ENCODE results near the gene B9D1.

The B9D1 gene

DNA sequence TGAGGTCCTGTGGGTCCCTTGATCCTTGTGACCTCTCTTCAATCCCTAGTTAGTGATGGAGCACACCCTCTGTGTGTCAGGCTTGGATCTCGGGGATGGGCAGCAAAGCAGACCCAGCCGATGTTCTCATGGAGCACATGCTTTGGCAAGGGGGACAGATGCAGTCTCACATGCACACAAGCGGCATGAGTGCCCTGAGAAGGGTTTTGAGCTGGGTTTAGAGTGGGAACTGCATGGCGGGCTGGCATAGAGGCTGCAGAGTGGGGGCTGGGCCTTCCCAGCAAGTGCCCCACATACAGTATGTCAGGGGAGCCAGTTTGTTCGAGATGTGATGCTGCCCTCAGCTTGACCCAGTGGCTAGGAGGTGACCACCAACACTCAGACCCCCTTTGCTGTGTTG, 41.6 kb downstream of the B9D1 start:
- H3K27ac Mint-ChIP-seq (ENCODE audit: low read depth), result no peak overlapping the region
- no peaks in the 10 kb centered on the region for H3K4me1 Mint-ChIP-seq
- H3K27me3 Mint-ChIP-seq, result no peaks in the 10 kb centered on the region
- H3K9me3 Mint-ChIP-seq, result no peaks in the 10 kb centered on the region
- H3K4me3 Mint-ChIP-seq, result no peak overlapping the region
- no peak for ATAC-seq (replicated peaks; ENCODE audit: extremely low read depth, poor library complexity, severe bottlenecking)
- DNase-seq (ENCODE audit: low spot score in 2 of 2), result no peak
- no peaks in the 10 kb centered on the region for H3K36me3 Mint-ChIP-seq (ENCODE audit: insufficient read depth)

DNA sequence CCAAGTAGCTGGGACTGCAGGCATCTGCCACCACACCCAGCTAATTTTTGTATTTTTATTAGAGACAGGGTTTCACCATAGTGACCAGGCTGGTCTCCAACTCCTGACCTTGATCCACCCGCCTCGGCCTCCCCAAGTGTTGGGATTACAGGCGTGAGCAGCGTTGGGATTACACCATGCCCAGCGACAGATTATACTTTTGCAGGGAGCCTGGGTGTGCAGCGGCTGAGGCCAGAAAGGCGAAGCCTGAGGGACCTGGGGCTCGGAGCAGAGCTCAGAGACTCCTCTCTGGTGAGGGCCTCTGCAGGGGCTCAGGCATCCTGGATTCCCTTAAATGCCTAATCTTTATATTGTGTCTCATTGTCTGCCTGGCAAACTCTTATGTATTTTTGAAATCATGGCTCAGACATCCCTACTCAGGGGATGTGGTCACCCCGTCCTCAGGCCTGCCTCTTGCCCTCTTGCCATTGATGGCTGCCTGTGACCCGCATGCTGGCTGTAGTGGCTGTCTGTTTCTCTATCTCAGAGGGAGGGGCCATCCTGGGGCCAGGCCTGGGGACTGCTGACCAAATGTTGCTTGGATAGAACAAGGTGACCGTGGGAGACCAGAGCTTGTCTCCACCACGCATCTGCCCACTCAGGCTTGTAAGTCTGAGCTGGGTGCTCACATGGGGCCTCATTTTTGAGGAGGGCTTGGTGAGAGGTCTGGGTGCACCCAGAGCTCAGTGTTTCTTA, 42.6 kb downstream of the B9D1 start:
- DNase-seq (ENCODE audit: low spot score in 2 of 2), result no peak

DNA sequence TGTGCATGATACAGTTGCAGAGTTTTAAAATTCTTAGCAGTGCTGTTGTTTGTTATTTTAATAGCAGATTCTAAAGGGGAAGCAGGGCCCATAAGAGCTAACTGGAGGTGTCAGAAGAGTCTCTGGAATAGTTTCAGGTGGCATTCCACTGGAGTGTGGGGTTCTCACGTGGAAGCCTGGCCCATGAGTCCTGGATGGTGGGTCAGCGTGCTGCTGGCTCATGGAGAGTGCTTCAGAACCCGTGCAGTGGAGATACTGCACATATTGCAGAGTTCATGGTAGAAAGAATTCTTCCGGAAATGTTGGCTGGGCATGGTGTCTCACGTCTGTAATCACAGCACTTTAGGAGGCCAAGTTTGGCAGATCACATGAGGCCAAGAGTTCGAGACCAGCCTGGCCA, 43.9 kb downstream of the B9D1 start:
- ATAC-seq (replicated peaks; ENCODE audit: extremely low read depth, poor library complexity, severe bottlenecking) (no peak), DNase-seq (ENCODE audit: low spot score in 2 of 2) (no peak)
- no peaks in the 10 kb centered on the region for H3K27me3 Mint-ChIP-seq
- no peak overlapping the region for H3K4me3 Mint-ChIP-seq
- H3K4me1 Mint-ChIP-seq, result no peaks in the 10 kb centered on the region
- H3K27ac Mint-ChIP-seq (ENCODE audit: low read depth), result no peak overlapping the region
- H3K9me3 Mint-ChIP-seq, result no peaks in the 10 kb centered on the region
- H3K36me3 Mint-ChIP-seq (ENCODE audit: insufficient read depth), result no peaks in the 10 kb centered on the region

More for the DNA sequence above, 42.6 kb downstream of the B9D1 start:
- no peaks in the 10 kb centered on the region for H3K36me3 Mint-ChIP-seq (ENCODE audit: insufficient read depth)
- no peaks in the 10 kb centered on the region for H3K4me1 Mint-ChIP-seq
- no peak overlapping the region for H3K4me3 Mint-ChIP-seq
- no peak overlapping the region for H3K27ac Mint-ChIP-seq (ENCODE audit: low read depth)
- no peak for ATAC-seq (replicated peaks; ENCODE audit: extremely low read depth, poor library complexity, severe bottlenecking)
- no peaks in the 10 kb centered on the region for H3K27me3 Mint-ChIP-seq
- no peaks in the 10 kb centered on the region for H3K9me3 Mint-ChIP-seq

DNA sequence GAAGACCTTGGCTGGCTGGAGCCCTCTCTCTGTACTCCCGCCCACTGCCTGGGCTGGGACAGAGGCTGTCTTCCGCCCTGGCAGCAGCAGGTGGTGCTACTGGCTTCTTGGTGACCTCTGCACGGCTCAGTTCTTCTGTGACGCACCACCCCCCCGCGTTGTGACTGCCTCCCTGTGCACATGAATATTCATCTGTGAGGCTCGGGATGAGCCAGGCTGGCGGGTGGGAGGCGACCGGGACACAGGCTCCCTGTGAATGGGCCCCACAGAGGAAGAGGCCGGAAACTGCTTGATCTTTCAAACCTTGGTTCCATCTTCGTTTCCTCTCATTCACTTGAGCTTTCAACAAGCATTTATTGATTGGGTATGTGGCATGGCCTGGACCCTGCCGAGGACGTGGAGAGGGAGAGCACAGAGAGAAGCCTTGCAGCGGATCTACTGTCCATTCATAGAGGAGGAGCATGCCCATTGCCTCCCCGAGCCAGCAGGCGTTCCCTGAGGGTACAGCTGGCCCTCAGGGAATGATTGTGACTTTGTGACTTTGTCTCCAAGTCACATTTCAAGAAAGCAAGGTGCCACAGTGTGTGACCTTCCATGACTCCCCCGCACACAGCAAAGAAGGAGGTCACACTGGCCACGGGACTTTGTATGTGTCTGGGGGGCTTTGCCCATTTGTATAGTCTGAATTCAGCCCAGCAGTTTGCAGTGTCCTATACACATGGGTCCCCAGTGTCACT, 45.0 kb downstream of the B9D1 start:
- no peak for DNase-seq (ENCODE audit: low spot score in 2 of 2)
- no peak for ATAC-seq (replicated peaks; ENCODE audit: extremely low read depth, poor library complexity, severe bottlenecking)
- no peaks in the 10 kb centered on the region for H3K27me3 Mint-ChIP-seq
- no peaks in the 10 kb centered on the region for H3K4me1 Mint-ChIP-seq
- H3K36me3 Mint-ChIP-seq (ENCODE audit: insufficient read depth), result no peaks in the 10 kb centered on the region
- H3K9me3 Mint-ChIP-seq, result no peaks in the 10 kb centered on the region
- H3K4me3 Mint-ChIP-seq, result no peak overlapping the region
- no peak overlapping the region for H3K27ac Mint-ChIP-seq (ENCODE audit: low read depth)

DNA sequence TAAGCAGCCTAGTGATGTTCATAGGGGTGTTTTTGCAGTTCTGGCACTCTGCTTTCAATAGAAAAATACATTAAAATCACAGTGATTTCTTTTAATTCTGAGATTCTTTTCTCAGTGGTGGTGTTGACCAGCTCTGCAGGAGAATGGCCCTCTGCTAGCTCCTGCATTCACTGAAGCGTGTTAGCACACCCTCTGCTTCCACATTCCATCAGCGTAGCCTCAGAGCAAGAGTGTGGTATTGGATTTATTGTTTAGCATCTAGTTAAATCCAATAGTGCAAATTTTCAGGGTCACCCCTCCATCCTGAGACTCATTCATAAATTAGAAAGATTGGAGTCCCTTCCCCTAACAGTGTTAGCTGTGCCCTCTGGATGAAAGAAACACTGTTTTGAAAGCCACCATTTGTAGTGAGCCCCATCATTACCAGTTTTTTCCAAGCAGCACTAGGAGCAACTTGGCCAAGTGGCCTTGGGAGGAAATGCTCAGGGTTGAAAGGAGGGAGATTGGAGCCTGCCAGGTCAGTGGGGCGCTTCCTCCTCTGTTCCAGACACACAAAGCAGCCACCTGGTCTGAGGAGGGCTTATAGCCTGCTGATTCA, 45.7 kb downstream of the B9D1 start:
- no peaks in the 10 kb centered on the region for H3K4me1 Mint-ChIP-seq
- DNase-seq (ENCODE audit: low spot score in 2 of 2) (no peak), ATAC-seq (replicated peaks; ENCODE audit: extremely low read depth, poor library complexity, severe bottlenecking) (no peak)
- no peak overlapping the region for H3K4me3 Mint-ChIP-seq
- H3K36me3 Mint-ChIP-seq (ENCODE audit: insufficient read depth), result no peaks in the 10 kb centered on the region
- no peak overlapping the region for H3K27ac Mint-ChIP-seq (ENCODE audit: low read depth)
- no peaks in the 10 kb centered on the region for H3K27me3 Mint-ChIP-seq
- H3K9me3 Mint-ChIP-seq, result no peaks in the 10 kb centered on the region

DNA sequence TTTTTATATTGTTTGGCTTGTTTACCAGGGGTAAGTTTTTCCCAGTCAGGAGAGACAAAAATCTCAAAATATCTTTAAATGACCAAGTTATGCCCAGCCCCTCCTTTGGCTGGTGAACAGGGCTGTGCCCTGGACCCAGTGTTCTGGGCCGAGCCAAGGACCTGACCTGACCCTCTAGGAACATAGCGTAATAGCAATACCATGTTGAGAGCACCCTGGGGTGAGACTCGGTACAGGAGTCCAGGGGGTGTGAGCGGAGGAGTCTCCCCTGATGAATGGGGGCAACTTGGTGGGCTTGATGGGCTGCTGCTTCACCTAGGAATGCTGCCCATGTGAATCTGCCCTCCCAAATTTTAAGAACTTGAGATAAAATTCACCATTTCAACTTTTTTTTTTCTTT, 47.4 kb downstream of the B9D1 start:
- DNase-seq (ENCODE audit: low spot score in 2 of 2), result no peak
- Mint-ChIP-seq H3K4me1 (no peaks in the 10 kb centered on the region), H3K27ac (ENCODE audit: low read depth) (no peak overlapping the region), H3K27me3 (no peaks in the 10 kb centered on the region), H3K36me3 (ENCODE audit: insufficient read depth) (no peaks in the 10 kb centered on the region), H3K4me3 (no peak overlapping the region), H3K9me3 (no peaks in the 10 kb centered on the region)
- no peak for ATAC-seq (replicated peaks; ENCODE audit: extremely low read depth, poor library complexity, severe bottlenecking)

DNA sequence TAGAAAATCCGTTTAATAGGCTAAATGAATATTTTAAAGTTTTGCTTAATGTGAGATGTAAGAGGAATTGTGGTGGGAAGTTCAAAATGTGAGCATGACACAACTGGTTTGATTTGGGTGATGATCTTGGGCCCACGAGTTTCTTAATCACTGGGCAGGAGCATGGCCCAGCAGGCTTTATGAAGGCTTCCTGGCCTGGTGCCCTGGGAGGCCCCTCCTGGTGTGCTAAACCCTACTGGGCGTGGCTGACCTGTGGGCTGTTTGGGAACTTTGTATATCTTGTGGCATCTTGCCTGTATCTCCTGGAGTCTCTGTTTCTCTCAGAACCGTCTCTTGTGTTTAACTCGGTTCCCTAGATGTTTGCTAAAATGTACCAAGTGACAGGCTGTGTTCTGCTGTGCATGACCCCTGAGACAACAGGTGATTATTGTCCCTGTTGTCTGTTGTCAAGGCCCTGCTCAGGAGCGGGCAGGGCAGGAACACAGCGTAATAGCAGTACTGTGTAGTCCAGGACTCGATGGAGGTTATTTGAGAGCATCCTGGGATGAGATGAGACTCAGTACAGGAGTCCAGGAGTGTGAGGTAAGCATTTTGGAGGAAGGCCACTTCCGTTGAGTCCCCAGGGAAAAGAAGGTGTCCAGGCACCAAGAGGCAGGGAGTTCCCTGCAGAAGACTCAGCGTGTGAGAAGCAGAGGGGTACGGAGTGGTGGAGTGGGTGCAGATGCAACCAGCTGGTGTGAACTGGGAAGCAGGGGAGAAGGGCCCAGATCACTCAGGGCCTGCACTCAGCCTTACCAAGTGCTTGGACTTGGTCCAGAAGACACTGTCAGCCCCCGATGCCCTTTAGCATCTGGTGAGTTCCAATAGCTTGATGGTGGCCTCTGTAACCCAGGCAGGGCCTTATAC, 48.5 kb downstream of the B9D1 start:
- Mint-ChIP-seq H3K4me1 (no peaks in the 10 kb centered on the region), H3K27ac (ENCODE audit: low read depth) (no peak overlapping the region), H3K36me3 (ENCODE audit: insufficient read depth) (no peaks in the 10 kb centered on the region), H3K27me3 (no peaks in the 10 kb centered on the region), H3K4me3 (no peak overlapping the region), H3K9me3 (no peaks in the 10 kb centered on the region)
- no peak for ATAC-seq (replicated peaks; ENCODE audit: extremely low read depth, poor library complexity, severe bottlenecking)
- no peak for DNase-seq (ENCODE audit: low spot score in 2 of 2)

DNA sequence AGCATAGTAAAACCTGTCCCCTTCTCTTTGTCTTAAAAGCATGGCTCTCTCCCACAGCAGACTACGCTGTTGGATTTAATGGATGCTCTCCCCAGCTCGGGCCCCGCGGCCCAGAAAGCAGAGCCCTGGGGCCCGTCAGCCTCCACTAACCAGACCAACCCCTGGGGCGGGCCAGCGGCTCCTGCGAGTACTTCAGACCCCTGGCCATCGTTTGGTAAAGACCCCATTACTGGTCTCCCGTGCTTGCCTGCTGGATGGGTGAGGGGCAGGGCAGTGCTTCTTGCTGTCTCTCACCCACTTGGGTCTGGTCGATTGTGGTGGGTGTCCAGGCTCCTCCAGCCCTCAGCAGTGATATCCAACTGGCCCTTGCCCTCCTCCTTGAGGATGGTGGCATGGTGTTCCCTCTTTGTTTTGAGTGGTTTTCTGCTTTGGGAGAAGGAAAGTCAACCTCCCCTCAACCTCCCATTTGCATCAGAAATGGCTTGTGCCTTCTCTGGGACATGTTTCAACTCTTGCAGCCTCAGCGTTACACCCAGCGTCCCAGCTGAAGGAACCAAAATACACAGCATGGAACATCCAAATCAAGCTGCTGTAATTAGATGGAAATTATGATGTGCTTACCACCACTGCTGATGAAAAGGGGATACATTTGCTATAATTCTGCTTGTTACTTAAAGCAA, 49.3 kb downstream of the B9D1 start:
- no peaks in the 10 kb centered on the region for H3K36me3 Mint-ChIP-seq (ENCODE audit: insufficient read depth)
- ATAC-seq (replicated peaks; ENCODE audit: extremely low read depth, poor library complexity, severe bottlenecking) (no peak), DNase-seq (ENCODE audit: low spot score in 2 of 2) (no peak)
- no peaks in the 10 kb centered on the region for H3K9me3 Mint-ChIP-seq
- H3K4me3 Mint-ChIP-seq, result no peak overlapping the region
- H3K27me3 Mint-ChIP-seq, result no peaks in the 10 kb centered on the region
- H3K27ac Mint-ChIP-seq (ENCODE audit: low read depth), result no peak overlapping the region
- H3K4me1 Mint-ChIP-seq, result no peaks in the 10 kb centered on the region

DNA sequence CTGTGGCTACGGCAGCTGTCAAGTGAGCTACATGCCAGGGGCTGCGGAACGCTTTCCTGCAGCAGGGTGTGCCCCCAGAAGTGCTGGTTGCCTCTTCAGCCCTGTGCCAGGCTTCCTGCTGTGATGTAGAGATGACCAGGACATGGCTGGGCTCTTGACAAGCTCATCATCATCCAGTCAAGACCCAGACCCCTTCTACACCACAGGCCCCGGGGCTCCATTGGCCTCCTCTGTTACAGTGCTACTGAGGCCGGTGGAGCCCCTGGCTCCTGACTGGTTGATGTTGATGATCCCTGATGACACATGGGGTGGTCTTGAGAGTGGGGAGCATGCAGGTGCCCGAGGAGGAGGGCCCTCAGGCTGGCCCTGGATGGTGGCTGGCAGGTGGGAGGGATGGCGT, 50.1 kb downstream of the B9D1 start:
- no peaks in the 10 kb centered on the region for H3K27me3 Mint-ChIP-seq
- no peaks in the 10 kb centered on the region for H3K9me3 Mint-ChIP-seq
- no peaks in the 10 kb centered on the region for H3K36me3 Mint-ChIP-seq (ENCODE audit: insufficient read depth)
- DNase-seq (ENCODE audit: low spot score in 2 of 2), result no peak
- no peak for ATAC-seq (replicated peaks; ENCODE audit: extremely low read depth, poor library complexity, severe bottlenecking)
- H3K4me3 Mint-ChIP-seq, result no peak overlapping the region
- no peak overlapping the region for H3K27ac Mint-ChIP-seq (ENCODE audit: low read depth)
- H3K4me1 Mint-ChIP-seq, result no peaks in the 10 kb centered on the region

DNA sequence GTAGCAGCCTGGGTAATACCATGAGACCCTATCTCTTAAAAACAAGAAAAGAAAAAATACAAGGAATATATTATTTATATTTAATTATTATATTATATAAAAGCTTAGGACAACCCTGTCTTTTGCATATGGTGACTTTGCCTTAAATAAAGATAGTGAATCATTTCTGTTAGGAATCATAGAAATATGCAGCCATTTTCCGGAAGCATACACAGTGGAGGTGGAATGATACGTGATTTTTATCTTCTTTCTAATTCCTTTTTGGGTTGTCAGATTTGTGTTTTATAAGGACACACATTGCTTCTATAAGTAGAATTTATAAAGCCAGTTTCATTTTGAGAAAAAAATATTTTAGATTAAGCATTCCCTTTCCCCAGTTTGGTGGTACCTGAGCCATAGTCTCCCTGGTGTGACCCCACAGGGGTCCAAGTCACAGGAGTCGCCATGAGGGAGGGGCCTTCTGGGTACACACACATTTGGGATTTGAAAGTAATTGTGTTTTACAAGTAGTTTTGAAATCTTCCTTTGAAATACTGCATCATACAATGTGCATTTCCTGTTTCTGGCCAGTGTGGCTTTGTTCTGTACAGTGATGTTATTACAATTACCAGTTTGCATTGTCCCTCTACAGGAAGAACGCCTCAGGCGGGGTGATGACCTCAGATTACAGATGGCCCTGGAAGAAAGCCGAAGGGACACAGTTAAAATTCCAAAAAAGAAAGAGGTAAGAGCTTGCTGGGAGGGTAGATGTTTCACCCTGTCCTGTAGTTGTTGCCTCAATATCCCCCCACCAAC, 50.9 kb downstream of the B9D1 start:
- Mint-ChIP-seq H3K4me1 (peaks cover 4% of the 10 kb centered on the region), H3K9me3 (no peaks in the 10 kb centered on the region), H3K36me3 (ENCODE audit: insufficient read depth) (no peaks in the 10 kb centered on the region), H3K27me3 (no peaks in the 10 kb centered on the region), H3K27ac (ENCODE audit: low read depth) (no peak overlapping the region), H3K4me3 (no peak overlapping the region)
- DNase-seq (ENCODE audit: low spot score in 2 of 2) (no peak), ATAC-seq (replicated peaks; ENCODE audit: extremely low read depth, poor library complexity, severe bottlenecking) (no peak)

DNA sequence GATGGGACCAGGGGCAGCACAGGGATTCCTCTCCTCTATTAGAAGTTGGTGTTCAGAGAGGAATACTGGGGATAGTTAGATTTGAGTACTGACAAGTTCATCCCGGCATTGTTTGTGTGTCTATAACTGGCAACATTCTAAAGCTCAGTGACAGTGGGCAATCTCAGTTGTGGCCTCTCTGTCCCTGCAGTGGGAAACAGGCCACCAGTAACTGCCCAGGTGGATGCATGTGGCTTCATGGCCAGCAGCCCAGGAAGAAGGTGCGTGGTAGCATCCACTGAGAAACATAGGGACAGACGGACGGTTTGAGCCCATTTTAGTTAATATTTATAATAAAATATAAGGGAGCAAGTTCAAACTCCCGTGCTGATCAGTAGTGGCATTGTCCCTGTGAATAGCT, 51.5 kb downstream of the B9D1 start:
- DNase-seq (ENCODE audit: low spot score in 2 of 2), result no peak
- Mint-ChIP-seq H3K36me3 (ENCODE audit: insufficient read depth) (peaks cover 1% of the 10 kb centered on the region), H3K4me3 (no peak overlapping the region), H3K27me3 (no peaks in the 10 kb centered on the region), H3K4me1 (peaks cover 10% of the 10 kb centered on the region), H3K9me3 (no peaks in the 10 kb centered on the region), H3K27ac (ENCODE audit: low read depth) (no peak overlapping the region)
- ATAC-seq (replicated peaks; ENCODE audit: extremely low read depth, poor library complexity, severe bottlenecking), result no peak

All from central memory CD8-positive, alpha-beta T cell (primary cell).